Kidney glomerular epithelial cell (primary cell): ENCODE data around the gene IL4.
"Not testable (repeated sequence)": the region's sequence is repeated elsewhere in the genome, so short reads cannot be mapped to it uniquely, and the experiment has no call there.

Experiments used
- DNase-seq: peaks from one replicate; lab custom pipeline; 2025; lab: John Stamatoyannopoulos, UW

The IL4 gene

GRCh38 chr5:132673939-132674630 lies at the start of gene IL4:
Gene IL4 (plus strand): TSS chr5:132673989. CDS start chr5:132674051, 62 bp downstream.
- DNase-seq: no peak

DNA sequence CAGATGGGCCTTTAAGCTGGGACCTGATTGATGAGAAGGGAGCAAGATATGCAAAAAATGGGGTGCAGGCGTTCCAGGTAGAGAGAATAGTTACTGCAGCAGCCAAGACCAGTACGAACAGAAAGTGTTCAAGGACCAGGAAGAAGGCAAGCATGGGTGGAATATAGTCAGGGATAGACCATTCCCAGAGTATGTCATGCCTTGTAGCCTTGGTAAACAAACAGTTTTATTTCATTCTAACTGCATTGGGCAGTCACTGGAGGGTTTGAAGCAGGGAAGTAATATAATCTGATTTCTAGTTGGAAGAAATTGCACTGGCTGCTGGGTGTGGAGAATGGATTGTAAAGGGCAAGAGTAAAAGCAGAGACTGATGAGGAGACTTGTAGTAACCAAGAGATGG lies 46.3 kb upstream of the IL4 start:
- no peak for DNase-seq

- DNase-seq: no peak
Observed at GRCh38 chr5:132628814-132629213, 45.0 kb upstream of the IL4 start.

DNA sequence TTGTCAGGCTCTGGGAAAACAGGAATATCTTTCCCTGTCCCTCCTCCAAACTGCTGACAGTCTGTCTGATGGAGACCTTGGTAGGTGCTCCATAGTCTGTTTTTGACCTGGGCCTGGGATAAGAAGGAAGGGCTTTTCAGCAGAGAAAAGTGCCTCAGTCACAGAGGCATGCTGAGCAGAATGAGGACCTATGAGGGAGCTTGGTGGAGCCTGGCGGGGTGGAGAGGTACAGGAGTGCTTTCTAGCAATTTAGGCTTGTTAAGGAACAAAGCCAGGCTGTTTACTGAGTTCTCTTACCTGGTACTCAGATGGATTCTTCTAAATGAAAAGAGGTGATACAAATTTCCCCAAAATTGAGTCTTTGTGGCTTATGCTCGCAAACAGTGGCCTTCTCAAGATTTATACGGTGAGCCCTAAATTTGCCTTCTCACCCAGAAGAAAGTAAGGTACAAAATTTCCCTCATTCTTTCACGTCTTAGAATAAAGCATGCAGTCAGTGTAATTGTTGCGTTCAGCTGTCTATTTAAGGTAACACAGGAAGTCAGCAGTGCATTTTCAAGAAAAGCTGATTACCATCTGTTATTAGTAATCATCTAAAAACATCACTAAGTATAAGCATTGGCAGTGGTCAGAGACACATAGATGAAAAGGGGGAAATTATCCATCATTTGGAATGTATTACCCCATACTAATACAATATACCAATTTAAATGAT lies 44.4 kb upstream of the IL4 start:
- DNase-seq: no peak

- not testable (repeated sequence) for DNase-seq
Observed at GRCh38 chr5:132633587-132633986, 40.2 kb upstream of the IL4 start.

GRCh38 chr5:132635873-132636272 lies 37.9 kb upstream of the IL4 start:
- DNase-seq: no peak

DNA sequence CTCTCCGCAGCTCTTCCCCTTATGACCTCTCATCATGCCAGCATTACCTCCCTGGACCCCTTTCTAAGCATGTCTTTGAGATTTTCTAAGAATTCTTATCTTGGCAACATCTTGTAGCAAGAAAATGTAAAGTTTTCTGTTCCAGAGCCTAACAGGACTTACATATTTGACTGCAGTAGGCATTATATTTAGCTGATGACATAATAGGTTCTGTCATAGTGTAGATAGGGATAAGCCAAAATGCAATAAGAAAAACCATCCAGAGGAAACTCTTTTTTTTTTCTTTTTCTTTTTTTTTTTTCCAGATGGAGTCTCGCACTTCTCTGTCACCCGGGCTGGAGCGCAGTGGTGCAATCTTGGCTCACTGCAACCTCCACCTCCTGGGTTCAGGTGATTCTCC lies 36.5 kb upstream of the IL4 start:
- DNase-seq: no peak

DNA sequence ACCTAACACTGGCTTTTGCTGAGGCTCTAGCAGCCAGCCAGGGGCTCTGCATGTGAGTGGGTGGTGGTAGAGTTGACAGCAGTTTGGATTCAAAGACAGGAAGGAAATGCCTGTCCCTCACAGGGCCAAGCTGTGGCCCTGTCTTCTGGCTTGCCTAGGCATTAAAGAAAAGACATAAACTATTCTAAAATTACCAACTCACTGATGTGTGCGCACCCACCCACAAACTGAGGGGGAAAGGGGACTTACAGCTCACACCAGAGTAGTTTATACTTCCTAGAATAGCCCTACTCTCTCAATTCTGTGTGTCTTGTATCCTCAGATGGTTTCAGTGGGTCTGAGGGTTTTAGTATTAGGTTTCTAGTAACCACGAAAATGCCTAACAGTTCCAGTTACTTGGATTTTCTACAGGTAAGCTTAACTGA lies 34.1 kb upstream of the IL4 start:
- no peak for DNase-seq

- no peak for DNase-seq
Observed at GRCh38 chr5:132640613-132641012, 33.2 kb upstream of the IL4 start.

GRCh38 chr5:132641241-132641723 lies 32.5 kb upstream of the IL4 start:
- DNase-seq: no peak

DNA sequence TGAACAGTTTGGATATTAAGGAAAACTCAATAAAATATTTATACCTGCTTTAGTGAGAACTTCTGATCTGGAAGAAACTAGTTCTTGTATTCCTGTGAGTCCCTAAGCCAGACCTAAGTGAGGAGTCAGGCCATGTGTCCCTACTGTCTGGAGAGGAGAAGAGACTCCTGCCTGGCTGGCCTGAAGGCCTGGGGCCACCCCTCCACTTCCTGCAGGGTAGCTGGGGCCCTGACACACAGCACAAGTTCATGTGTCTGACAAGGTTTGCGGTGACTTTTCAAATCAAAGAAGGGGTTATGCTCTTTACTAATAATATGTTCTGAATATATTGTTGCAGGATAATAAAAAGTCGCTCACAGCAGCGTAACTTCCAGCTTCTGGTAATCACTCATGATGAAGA lies 31.9 kb upstream of the IL4 start:
- DNase-seq: no peak

DNA sequence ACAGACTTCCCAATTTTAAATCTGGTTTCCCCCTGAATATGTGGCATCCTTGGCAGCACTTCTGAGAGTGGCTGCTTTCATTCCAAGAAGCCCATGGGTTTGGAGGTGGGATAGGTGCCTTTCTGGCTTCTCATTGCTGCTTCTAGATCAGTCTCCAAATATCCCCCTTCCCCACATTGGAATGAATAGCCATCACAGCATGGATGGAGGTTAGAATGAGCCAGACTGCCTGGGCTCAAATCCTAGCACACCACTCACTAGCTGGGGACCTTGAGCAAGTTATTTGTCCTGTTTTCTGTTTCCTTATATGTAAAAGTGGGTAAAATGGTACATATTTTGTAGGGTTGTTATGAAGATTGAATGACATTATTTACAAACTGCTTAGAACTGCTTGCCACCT lies 29.6 kb upstream of the IL4 start:
- DNase-seq: no peak

DNA sequence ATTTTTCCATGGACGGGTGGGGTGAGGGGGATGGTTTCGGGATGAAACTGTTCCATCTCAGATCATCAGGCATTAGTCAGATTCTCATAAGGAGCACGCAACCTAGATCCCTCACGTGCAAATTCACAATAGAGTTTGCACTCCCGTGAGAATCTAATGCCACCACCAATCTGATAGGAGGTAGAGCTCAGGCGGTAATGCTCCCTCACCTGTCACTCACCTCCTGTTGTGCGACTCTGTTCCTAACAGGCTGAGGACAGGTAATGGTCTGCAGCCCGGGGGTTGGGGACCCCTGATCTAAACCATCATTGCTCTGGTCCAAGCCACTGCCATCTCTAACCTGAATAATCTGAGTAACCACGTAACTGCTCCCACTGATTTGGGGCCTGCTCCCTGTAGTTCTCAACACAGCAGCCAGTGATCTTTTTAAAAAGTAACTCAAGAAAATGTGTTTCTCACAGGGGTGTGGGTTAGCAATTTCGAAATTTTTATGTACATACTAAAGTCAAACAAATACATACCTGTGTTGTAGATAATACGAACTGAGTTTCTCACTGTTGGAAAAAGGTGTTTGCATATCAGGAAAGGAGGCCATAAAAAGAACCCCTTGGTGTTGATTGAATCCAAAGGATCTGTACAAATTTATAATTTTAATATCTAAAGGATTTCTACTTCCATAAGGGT lies 27.1 kb upstream of the IL4 start:
- DNase-seq: no peak

DNA sequence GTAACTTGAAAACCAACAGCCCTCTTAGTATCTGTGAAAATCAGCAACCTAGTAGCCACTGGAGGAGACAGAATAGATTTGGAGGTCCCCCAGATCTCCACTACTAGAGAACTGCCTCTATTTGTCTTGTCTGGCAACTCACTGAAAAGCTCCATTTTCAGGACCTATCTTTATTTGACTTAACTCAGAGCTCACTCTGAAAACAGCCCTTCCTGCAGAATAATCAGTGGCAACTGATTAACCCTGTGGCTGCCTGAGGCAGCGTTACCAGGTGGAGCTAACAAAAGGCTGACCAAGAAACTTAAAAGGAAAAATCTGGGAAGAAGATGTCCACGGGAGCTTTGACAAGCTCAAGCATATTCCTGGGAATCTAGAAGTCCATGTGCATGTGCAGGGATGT lies 26.3 kb upstream of the IL4 start:
- DNase-seq: no peak

DNA sequence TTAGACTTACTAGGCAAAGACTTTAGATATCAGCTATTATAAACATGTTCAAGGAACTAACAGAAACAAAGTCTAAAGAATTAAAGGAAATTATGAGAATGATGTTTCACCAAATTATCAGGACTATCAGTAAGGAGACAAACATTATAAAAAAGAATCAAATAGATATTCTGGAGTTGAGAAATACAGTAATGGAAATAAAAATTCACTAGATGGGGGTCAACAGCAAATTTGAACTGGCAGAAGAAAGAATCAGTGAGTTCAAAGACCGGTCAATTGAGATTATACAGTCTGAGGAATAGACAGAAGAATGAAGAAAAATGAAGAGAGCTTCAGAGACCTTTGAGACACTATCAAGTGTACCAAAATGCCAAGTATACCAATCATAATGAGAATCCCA lies 25.4 kb upstream of the IL4 start:
- no peak for DNase-seq

DNA sequence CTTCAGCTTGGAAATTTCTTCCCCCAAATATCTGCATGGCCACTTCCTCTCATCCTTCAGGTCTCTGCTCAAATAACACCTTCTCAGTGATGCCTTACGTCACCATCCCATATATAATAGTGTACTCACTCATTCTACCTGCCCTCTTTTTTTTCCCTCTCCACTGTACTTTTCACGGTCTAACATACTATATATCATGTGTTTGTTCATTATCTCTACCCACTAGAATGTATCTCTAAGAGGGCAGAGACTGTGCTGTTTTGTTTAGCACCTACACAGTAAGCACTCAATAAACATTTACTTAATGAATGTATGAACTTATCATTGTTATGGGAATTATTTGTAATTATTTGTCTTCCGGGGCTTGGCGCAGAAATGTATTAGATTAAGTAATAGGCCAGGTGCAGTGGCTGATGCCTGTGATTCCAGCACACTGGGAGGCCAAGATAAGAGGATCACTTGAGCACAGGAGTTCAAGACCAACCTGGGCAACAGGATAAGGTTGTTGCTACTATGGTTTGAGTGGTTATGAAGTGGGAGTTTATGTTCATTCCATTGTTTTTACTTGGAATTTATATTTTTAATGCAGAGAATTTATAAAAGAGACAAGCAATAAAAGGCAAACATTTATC lies 21.8 kb upstream of the IL4 start:
- no peak for DNase-seq

- no peak for DNase-seq
Observed at GRCh38 chr5:132653716-132654115, 20.1 kb upstream of the IL4 start.

DNA sequence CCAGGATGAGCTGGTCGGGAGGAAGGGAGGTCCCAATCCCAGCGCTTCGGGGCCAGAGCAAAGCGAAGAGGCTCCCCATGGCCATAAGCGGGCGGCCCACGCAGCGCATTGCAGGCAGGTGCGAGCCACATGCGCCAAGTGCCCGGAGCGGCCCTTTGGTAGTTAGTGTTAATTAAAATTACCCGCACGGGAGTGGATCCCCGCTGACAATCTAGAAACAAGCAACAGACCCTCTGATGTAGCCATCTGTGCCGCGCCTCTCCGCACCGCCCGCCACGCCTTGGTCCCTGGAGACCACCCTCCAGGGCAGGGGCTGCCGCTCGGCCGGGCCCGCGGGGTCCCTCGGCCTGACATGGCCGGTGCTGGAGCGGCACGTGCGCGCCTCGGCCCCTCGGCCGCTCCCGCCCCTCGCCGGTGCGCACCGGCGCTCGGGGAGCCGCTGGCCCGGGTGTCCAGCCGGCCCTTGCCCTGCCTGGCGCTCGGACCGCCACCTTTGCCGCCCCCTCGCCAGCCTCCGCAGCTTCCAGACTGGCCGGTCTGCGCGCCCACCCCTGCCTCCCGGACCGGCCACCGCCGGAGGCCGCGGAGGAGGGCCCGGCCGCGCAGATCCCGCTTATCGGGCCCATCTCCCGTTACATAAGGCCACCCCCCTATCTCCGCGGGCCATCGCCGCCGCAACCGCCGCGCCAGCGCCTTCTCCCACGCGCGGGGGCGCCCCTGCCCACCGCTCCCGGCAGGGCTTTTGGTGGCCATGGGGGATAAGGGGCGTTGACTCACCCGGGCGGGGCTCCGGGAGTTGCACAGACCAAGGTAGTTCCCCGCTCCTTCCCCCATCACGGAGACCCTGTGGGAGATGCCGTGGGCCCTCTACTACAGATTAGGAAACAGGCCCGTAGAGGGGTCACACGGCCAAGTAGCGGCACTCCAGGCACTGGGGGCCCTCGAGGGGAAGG lies 17.7 kb upstream of the IL4 start:
- no peak for DNase-seq

DNA sequence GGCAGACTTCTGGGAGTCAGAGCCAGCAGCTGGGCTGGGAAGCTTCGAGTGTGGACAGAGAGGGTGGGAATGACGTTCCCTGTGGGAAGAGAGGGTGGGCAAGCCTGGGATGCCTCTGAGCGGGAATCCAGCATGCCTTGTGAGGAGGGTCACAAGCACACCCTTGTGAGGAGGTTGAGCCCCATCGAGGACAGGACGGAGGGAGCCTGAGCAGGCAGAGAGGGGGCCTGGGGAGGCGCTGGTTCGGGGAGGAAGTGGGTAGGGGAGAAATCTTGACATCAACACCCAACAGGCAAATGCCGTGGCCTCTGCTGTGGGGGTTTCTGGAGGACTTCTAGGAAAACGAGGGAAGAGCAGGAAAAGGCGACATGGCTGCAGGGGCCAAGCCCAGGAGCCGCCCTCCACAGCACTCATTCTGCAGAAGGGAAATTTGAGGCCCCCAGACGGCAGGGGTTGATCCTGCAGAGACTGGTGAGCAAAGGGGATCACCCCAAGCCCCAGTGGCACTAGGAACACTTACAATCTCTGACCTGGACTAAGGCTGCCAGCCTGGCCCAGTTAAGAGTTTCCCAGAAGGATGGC lies 16.9 kb upstream of the IL4 start:
- DNase-seq: no peak

GRCh38 chr5:132657676-132658380 lies 16.0 kb upstream of the IL4 start, which contains the start of gene IL13:
Gene IL13 (plus strand): TSS chr5:132658173. CDS start chr5:132658187, 14 bp downstream.
- DNase-seq: no peak
